Measurements from ENCODE around the gene HECTD1.

GRCh38 chr14:31239741-31240140, 32.1 kb upstream of the HECTD1 start:
- TF ChIP-seq ZFX (CRISPR knock-in tag; IDR thresholded peaks at IDR 0.05) (no peak), UBTF (IDR thresholded peaks at IDR 0.05; ENCODE audit: borderline replicate concordance in 1 of 2, low read depth in 2 of 2, low read length in 2 of 2) (no peak), HDGF (IDR thresholded peaks at IDR 0.05) (no peak), POLR2AphosphoS2 (IDR thresholded peaks at IDR 0.05; ENCODE audit: low read length) (no peak), JUND (IDR thresholded peaks at IDR 0.05; ENCODE audit: borderline replicate concordance, low read depth, low read length) (no peak), JUND (tag; IDR thresholded peaks at IDR 0.05; ENCODE audit: borderline replicate concordance, low read depth, low read length) (no peak), U2AF1 (optimal IDR thresholded peaks at IDR 0.05; ENCODE audit: low read depth, low read length) (no peak), THRA (IDR thresholded peaks at IDR 0.05) (no peak), ZBTB49 (CRISPR knock-in tag; IDR thresholded peaks at IDR 0.05; ENCODE audit: borderline replicate concordance) (no peak), CTCF (IDR thresholded peaks at IDR 0.05 in 2 of 3, conservative IDR thresholded peaks at IDR 0.05 in 1 of 3; ENCODE audit: insufficient read depth in 2 of 3, low read depth in 1 of 3, low read length in 3 of 3) (no peak), GABPA (tag; conservative IDR thresholded peaks at IDR 0.05; ENCODE audit: low read depth) (no peak), THRAP3 (IDR thresholded peaks at IDR 0.05; ENCODE audit: borderline replicate concordance) (no peak), HBP1 (CRISPR knock-in tag; IDR thresholded peaks at IDR 0.05) (no peak)

All from K562 (cell line).